Thyroid gland (tissue), 4 donors: ENCODE measurements around the gene CPVL. TPM values are rescaled to one million over a fixed set of nuclear protein-coding genes. Genes with fewer than 3 reads are reported as not detected.

ENCODE experiments used
- DNase-seq, 2 donors: peaks; one replicate each; pipeline ENCODE4 v3.0.0-alpha.2; 2019
- H3K27ac ChIP-seq, 3 donors: fragments of 200-600 bp; sonication (generic); 1 replicate in 2 of 3; 2 replicates in 1 of 3; pipeline ENCODE4 v1.5.1; 2016 to 2019; ENCODE audit warnings: mild to moderate bottlenecking in 1 of 3, moderate library complexity in 1 of 3
- H3K27me3 ChIP-seq: fragments of 200-600 bp; sonication (generic); one replicate; pipeline ENCODE4 v1.5.1; 2019
- H3K36me3 ChIP-seq, 2 donors: fragments of 200-600 bp; sonication (generic); one replicate each; pipeline ENCODE4 v1.5.1; 2016 to 2019
- H3K4me1 ChIP-seq, 2 donors: fragments of 200-600 bp; sonication (generic); one replicate each; pipeline ENCODE4 v1.5.1; 2017 to 2019
- H3K4me3 ChIP-seq, 3 donors: fragments of 200-600 bp; sonication (generic); replicated peaks in 1 of 3; 1 replicate in 2 of 3; 2 replicates in 1 of 3; pipeline ENCODE4 v1.5.1; 2016; ENCODE audit warnings: mild to moderate bottlenecking in 1 of 3
- H3K9me3 ChIP-seq: fragments of 200-600 bp; sonication (generic); one replicate; pipeline ENCODE4 v1.5.1; 2017
- POLR2A ChIP-seq, 2 donors: fragments of 450-650 bp; IDR thresholded peaks; one replicate each; pipeline ENCODE4 v1.6.1; 2017; ENCODE audit warnings: antibody characterized with exemption in 2 of 2, mild to moderate bottlenecking in 2 of 2, moderate library complexity in 1 of 2
- WGBS, 2 donors: methylation state at CpG; one replicate each; pipeline ENCODE4 v1.1.5; 2017; 5-methylcytosine and 5-hydroxymethylcytosine counted together
- intact Hi-C: fragments of 100-400 bp; cut with DNase I; formaldehyde crosslinking; loops from one replicate; pipeline ENCODE4 v1.15.1; 2023
- total RNA-seq, 4 donors: library from RNA; depleted of rRNA; stranded (reverse); fragments of >200 nt; gene quantifications; one replicate each; pipeline ENCODE4 v1.2.3, GENCODE V29; 2016
- TF ChIP-seq, protein P1 (sequence below), 6 experiments: fragments of 200-600 bp in 3 of 6; fragments of 450-650 bp in 3 of 6; sonication (generic) in 3 of 6; IDR thresholded peaks; one replicate each; pipeline ENCODE4 v1.5.1; 2016 to 2019; ENCODE audit warnings: antibody characterized with exemption in 6 of 6, mild to moderate bottlenecking in 2 of 6, inconsistent platforms in 1 of 6, moderate library complexity in 1 of 6

CPVL gene
- total RNA-seq, 4 donors from 2014 or later = 79.8 to 182 (median 111) TPM

DNA sequence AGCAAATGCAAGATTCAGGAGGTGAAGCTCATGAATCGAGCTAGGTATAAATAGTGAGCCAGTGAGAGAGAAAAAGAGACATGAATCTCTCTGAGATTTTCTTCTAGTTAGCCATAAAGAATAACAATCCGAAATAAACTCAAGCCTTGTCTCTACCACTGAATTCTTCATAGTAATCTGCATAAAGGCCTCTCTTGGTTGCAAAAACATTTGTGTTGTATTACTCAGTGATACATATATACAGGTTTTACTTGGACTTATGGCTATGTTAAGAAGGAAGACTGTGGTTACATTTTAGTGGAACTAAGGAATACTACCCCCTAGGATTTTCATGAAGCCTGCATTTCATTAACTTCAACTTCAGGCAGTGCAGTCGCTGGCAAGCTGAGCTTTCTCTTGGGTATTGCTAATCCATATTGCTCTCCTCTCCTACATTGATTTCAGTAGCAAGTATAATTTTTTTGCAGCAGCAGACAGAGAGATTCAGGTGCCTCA is 115.5 kb downstream of the CPVL start:
- H3K27me3 ChIP-seq = no peaks in the 10 kb centered on the region
- intact Hi-C loops = no loop called here
- no peaks in the 10 kb centered on the region for H3K4me1 ChIP-seq
- no peak overlapping the region for H3K27ac ChIP-seq
- DNase-seq = no peak
- H3K4me3 ChIP-seq = no peak overlapping the region
- WGBS, 2 donors = 89 to 90% methylated on average over 3 of the region's 3 CpGs
- H3K36me3 ChIP-seq = no peaks in the 10 kb centered on the region
- H3K9me3 ChIP-seq = no peaks in the 10 kb centered on the region
- TF ChIP-seq, protein P1, sequence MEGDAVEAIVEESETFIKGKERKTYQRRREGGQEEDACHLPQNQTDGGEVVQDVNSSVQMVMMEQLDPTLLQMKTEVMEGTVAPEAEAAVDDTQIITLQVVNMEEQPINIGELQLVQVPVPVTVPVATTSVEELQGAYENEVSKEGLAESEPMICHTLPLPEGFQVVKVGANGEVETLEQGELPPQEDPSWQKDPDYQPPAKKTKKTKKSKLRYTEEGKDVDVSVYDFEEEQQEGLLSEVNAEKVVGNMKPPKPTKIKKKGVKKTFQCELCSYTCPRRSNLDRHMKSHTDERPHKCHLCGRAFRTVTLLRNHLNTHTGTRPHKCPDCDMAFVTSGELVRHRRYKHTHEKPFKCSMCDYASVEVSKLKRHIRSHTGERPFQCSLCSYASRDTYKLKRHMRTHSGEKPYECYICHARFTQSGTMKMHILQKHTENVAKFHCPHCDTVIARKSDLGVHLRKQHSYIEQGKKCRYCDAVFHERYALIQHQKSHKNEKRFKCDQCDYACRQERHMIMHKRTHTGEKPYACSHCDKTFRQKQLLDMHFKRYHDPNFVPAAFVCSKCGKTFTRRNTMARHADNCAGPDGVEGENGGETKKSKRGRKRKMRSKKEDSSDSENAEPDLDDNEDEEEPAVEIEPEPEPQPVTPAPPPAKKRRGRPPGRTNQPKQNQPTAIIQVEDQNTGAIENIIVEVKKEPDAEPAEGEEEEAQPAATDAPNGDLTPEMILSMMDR (IDR thresholded peaks at IDR 0.05) = no peak
- TF ChIP-seq POLR2A (IDR thresholded peaks at IDR 0.05) = no peak

DNA sequence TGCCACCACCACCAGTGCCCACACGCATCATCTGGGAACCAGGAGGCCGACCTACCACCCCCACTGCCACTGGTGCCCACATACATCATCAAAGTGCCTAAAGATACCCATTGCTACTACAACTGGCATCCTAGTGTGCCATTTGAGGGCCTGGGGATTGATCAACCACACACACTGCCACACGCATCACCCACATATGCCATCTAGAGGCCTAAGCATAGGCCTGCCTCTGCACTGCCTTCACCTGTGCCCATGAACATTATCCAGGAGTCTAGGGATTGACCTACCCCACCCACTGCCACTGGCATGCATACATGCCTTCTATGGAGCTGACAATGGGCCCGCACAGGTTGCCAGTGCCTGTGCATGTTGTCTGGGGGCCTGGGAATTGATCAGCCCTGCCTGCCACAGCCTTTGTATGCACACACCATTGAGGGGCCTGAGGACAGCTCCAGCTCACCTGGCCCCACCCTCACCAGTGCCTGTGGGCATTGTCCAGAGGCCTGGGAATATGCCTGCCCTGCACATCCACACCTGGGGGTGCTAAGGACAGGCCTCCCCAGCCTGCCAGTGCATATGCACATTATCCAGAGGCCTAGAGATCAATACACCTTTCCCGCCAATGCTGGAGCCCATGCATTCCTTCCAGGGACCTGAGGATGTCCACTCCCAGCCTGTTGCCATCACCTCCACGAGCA is 123.9 kb downstream of the CPVL start:
- Histone ChIP-seq H3K27me3 (no peaks in the 10 kb centered on the region), H3K27ac (no peak overlapping the region), H3K36me3 (no peaks in the 10 kb centered on the region), H3K9me3 (no peaks in the 10 kb centered on the region), H3K4me3 (no peak overlapping the region), H3K4me1 (no peaks in the 10 kb centered on the region)
- TF ChIP-seq, protein P1 (IDR thresholded peaks at IDR 0.05) = no peak
- TF ChIP-seq POLR2A (IDR thresholded peaks at IDR 0.05) = no peak
- DNase-seq = no peak
- 90 to 100% methylated on average over 5 of the region's 6 CpGs for WGBS, 2 donors
- intact Hi-C loops = no loop called here

DNA sequence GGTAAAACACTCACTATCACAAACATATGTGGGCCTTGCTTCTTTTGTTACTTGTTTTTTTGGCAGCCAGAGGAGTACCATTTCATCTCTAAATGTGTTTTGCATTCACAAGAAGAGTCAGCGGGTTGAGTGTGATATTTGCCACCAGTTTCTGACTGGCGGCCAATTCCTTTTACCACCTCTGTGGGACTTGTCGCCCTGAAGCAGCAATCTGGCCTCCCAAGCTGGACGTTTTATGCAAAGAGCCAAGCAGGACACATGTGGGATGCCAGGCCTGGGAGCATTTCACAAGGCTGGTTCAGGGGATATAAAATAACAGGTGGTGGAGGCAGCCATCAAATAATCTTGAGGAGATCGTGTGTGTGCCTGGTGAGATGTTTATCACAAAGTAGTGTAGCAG is 126.4 kb downstream of the CPVL start:
- Histone ChIP-seq H3K27me3 (no peaks in the 10 kb centered on the region), H3K36me3 (no peaks in the 10 kb centered on the region), H3K4me1 (no peaks in the 10 kb centered on the region), H3K4me3 (no peak overlapping the region), H3K9me3 (no peaks in the 10 kb centered on the region), H3K27ac (no peak overlapping the region)
- 89 to 93% methylated on average over 5 of the region's 5 CpGs for WGBS, 2 donors
- TF ChIP-seq, protein P1 (IDR thresholded peaks at IDR 0.05) = no peak
- TF ChIP-seq POLR2A (IDR thresholded peaks at IDR 0.05) = no peak
- no peak for DNase-seq
- intact Hi-C loops = no loop called here

DNA sequence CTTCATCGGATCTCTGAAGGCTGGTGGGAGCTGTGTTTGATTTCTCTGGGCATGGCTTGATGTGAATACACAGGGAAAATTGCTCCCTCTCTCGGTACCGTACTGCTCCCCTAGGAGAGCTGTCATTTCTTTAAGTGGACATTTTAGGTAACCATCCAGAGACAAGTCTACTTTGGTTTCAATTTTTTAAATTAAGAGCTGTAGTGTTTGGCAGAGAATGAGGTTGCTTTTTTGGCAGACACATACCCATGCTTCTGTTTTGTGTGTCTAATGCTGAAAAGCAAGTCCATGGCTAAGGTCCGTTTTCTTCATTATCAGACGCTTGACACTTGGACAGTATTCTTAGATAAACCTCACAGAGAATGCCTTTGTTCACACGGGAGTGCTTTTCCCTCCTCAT is 127.0 kb downstream of the CPVL start:
- no peak for DNase-seq
- no peak for TF ChIP-seq POLR2A (IDR thresholded peaks at IDR 0.05)
- TF ChIP-seq, protein P1 (IDR thresholded peaks at IDR 0.05) = no peak
- H3K36me3 ChIP-seq = no peaks in the 10 kb centered on the region
- H3K4me1 ChIP-seq = no peaks in the 10 kb centered on the region
- no peaks in the 10 kb centered on the region for H3K27me3 ChIP-seq
- intact Hi-C loops = no loop called here
- no peak overlapping the region for H3K27ac ChIP-seq
- WGBS, 2 donors = 63 to 76% methylated on average over 6 of the region's 6 CpGs
- H3K4me3 ChIP-seq = no peak overlapping the region
- H3K9me3 ChIP-seq = no peaks in the 10 kb centered on the region

DNA sequence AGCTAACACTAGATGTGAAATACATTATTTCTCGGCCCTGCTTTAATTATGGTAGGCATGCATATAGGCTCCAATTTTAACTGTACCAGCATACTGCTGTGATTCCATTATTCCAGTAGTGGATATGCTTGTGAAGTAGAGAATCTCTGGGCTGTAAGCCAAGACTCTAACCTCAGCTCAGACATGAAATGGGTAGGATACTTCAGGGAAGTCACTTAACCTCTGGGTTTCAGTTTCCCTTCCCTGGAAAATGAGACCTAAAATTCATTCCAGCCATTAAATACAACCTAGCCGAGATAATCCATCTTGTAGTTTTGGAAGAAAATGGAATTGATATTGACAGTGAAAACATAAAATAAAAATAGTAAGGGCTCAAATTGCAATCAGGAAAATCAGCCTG is 128.6 kb downstream of the CPVL start:
- Histone ChIP-seq H3K4me3 (no peak overlapping the region), H3K9me3 (no peaks in the 10 kb centered on the region), H3K36me3 (no peaks in the 10 kb centered on the region), H3K27me3 (no peaks in the 10 kb centered on the region), H3K4me1 (no peaks in the 10 kb centered on the region), H3K27ac (no peak overlapping the region)
- intact Hi-C loops = no loop called here
- TF ChIP-seq POLR2A (IDR thresholded peaks at IDR 0.05) = no peak
- TF ChIP-seq, protein P1 (IDR thresholded peaks at IDR 0.05) = no peak
- 81 to 86% methylated on average over 2 of the region's 2 CpGs for WGBS, 2 donors
- DNase-seq = no peak
